Measurements from ENCODE around the gene WDR27.

GRCh38 chr6:169678342-169678741 lies 23.5 kb downstream of the WDR27 start:
- TF ChIP-seq EP300 (IDR thresholded peaks at IDR 0.05) = no peak
- no peak for TF ChIP-seq CTCF (IDR thresholded peaks at IDR 0.05)
- TF ChIP-seq POLR2A (IDR thresholded peaks at IDR 0.05) = no peak
- no peak for TF ChIP-seq POLR2AphosphoS5 (IDR thresholded peaks at IDR 0.05)
